ENCODE data around the gene FNDC3B.

The FNDC3B gene

DNA sequence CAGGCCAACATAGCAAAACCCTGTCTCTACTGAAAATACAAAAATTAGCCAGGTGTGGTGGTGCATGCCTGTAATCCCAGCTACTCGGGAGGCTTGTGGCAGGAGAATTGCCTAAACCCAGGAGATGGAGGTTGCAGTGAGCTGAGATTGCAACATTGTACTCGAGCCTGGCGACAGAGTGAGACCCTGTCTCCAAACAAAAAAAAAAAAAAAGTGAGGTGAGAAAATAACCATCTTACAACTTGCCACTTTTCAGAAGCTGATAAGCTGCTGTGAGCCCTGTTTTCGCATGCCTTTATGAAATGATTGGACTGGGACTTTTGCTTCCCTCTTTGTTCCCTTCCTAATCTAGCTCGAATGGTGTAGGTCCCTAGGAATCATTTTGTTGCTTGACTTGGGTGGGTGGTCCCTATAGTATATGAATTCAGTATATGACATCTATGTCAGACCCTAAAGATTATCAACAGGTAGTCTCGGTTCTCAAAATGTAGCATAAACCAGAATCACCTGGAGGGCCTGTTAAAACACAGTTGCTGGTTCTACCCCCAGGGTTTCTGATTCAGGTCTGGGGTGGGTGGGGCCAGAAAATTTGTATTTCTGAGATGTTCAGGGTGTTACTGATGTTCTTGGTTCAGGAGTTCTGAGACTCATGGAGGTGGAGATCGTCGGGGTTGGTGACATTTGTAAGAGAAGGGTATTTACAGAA, 107.9 kb downstream of the FNDC3B start:
- DNase-seq (ENCODE audit: low read depth in 3 of 3, low spot score in 1 of 3), result no peak

DNA sequence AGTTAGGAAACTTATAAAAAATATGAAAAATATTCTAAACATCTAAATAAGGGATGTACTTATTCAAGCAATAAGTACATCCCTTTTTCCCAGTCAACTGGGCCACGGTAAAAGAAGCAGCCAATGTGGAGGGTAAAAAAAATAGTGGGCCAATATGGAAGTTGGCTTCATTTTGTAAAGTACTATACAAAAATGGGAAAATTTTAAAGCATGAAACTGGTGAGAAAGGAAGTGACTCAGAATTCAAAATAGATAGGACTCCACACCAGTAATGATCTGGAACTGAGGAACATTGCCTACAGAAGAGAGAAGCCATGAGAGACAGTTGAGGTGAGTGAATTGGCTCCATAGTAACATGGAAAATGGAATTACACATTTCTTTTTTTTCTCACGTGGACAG, 108.9 kb downstream of the FNDC3B start:
- no peak for DNase-seq (ENCODE audit: low read depth in 3 of 3, low spot score in 1 of 3)

DNA sequence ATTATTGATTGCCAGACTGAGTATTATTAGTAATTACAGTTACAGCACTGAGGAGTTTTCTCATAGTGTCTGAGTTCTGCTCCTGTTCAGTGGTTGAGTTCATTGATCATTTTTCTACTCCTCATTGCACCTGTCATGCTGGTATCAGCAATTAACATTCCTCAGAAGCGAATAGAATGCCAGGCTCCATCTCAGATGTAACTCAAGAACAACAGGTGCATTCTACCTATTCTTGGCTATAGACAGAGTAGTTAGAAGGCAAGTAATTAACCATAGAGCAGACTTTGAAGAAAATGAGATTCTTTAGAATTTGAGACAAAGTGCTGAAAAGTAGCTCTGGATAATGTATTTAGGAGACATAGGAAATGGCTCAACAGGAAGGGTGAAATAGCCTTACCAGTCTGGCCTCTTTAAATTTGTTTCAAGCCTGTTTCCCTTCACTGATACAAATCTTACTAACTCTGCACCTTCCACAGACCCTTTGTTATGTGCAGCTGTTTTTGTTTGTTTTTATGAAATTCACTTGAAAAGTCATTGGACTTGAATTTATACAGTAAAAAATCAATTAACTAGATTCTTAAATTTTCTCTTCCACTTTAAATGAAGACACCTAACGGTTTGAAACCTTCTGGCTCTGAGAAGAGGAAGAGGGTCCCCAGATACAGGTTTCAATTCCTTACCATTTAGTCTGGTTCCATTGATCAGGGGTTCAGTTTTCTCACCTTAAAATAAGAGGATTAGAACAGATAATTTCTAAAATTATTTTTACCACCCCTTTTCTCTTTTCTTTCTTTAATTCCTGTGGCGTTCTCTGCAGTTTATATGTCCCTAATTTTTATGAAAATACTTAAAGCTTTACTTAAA, 109.6 kb downstream of the FNDC3B start:
- DNase-seq (ENCODE audit: low read depth in 3 of 3, low spot score in 1 of 3), result no peak

DNA sequence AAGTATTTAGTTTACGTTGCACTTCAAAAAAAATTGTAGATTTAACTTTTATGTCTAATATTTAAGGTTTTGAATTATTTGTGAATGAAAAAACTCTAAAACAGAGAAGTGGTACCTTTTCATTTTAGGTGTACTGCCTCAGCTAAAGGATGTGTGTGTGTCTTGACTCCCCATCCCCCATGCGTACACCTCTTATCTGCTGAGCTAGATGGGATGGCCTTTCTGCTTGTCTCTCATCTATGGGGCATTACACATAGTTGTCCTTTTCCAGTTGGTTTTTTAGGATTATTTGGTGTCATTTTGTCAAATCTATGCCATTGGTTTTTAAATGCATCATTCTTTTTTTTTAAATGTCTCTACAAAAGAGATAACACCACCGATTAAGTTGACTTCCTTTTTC, 110.9 kb downstream of the FNDC3B start:
- DNase-seq (ENCODE audit: low read depth in 3 of 3, low spot score in 1 of 3), result no peak

DNA sequence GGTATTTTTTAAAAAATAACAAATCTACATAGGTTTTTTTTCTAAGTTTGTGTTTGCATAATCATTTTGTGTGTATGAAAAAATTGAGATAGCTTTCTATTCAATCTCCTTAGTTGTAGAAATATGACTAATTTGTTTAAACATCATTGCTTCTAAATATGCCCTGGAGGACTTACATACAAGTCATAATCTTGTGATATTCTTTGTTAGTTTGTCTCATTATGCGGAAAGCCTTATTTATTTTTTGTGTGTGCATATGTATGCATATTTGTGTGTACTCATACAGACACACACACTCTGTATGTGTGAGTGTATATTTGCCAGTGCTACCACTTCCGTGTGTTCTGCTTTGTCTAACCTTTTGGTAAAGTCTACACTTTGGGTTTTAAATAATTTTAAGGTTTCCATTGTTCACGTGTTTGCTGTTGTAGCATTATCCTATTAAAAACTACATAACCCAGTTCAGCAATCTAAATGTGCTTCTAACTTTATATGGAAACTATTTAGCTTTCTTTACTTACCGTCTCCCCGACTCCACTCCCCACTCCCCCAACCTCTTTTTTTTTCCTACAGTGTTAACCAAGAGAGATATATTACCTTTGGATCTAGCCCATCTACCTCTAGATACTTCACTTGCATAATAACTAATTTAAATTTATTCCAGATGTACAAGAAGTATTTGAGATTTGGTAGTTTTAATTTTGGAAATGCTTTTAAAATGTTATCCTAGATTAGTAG, 111.7 kb downstream of the FNDC3B start:
- no peak for DNase-seq (ENCODE audit: low read depth in 3 of 3, low spot score in 1 of 3)

DNA sequence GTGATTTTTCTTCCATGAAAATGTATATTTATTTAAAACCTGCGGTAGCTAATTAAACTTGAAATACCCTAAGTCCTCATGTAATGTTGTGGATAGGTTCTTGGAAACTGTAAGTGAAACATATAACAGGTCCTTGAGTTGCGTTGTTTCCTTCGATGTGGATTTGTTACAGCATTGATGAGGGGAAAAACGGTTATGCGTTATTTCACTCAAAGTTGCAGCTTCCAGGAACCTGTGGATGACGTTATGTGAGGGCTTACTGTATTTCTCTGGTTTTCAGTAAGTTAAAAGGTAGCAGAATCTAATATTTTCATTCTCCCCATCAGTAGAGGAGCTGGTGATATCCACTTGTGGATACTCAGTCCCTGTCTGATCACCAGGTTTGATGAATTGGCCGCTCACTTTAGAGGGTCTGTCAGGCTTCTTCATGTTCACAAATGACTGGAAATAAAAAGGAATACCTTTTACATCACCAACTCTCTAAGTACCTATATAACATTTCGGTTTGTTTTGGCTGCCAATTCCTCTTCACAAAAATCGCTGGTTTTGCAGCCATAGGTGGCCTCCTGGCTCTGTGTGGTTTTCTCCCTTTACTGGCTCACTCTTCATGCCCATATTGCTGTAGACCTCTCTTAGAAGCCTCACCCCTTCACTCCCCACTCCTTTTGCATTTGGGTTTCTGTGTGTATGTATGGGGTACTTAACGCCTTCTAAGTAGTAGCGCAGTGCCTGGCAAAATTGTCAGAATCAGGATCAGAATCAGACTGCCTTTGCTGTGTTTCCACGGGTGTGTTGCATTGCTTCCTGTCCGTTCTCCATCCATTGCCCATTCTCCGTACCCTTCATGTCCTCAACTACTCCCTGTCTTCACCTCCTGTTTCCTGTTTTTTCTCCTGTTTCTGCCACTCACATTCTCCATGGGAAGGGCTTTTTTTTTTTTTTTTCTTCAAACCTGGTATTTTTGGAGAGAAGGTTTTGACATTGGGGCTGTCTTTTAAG, 112.6 kb downstream of the FNDC3B start:
- no peak for DNase-seq (ENCODE audit: low read depth in 3 of 3, low spot score in 1 of 3)

DNA sequence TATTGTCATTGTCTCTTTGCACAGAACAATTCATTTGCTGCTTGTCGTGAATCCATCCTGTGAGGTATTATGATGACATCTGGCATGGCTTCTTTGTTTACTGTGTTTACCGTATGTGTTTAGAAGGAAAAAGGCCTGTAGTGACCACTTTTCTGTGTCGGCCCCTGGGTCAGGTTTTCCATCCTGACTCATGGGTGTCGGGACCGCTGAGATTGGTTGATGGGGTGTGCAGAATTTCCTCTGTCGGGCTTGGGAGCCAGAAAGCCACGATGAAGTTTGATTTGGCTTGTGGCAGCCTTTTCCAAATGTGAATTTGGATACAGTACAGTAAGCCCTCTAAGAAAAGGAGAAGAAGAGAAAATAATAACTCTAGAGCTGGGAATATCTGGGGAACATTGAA, 113.5 kb downstream of the FNDC3B start:
- no peak for DNase-seq (ENCODE audit: low read depth in 3 of 3, low spot score in 1 of 3)

DNA sequence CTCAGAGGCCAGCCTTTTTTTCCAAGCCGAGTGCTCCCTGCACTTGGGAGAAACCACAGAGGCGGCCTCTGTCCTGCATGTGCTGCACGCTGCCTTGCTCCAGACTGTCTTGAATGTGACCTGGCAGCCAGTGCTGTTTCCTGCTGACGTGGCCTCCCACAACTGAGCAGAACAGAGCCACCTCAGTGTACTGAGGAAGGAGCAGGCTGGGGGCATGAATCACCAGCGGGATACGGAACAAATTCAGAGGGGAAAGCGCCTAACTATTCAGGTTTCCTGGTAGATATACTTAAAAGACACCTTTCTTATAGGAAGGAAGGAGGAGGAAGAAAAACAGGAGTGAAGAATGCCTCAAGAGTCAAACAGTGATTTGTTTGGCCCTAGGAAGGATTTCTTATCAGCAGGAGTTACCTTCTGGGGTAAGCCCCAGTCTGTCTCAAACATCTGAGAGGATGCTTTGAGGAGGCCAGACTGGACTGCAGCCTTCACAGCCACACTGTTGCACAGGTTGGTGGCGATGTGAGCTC, 114.0 kb downstream of the FNDC3B start:
- DNase-seq (ENCODE audit: low read depth in 3 of 3, low spot score in 1 of 3), result no peak

DNA sequence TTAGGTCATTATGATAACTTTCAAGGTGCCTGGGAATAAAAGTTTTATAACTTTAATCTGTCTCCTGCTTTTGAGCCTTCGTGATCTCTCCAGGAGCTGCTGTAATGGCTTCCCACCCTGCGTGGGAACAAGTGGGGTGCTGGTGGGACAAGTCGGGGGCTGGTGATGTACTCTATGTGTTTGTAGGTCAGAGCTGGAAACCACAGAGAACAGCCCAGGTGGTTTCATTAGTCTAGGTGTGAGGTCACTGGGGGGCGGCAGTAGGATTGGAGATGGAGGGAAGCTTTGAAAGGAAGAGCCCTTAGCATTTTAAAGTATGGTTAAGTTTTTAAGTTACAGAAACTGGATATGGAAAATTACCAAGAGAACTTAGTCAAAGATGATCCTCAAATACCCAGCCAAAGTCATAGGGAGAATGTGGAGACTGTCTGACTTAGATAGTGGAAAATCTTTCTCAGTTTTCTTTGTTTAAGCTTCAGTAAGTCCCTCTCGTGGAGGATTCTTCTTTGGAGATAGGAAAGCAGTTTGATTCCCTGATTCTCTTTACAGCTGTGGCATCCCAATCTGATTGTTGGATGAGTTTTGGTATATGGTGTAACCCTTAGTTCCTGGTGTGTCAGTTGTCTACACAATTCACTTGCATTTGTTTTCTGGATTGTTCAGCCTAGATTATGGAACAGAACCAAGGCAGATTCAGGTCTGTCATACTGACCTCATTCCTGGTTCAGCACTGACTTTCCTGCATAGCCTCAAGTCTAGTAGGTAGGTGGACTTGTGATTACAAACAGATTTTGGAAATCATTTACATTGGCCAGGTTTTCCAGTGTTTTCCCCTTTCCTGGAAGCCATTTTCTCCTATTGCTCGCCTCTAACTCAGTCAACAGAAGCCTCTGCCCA, 115.6 kb downstream of the FNDC3B start:
- DNase-seq (ENCODE audit: low read depth in 3 of 3, low spot score in 1 of 3), result no peak

DNA sequence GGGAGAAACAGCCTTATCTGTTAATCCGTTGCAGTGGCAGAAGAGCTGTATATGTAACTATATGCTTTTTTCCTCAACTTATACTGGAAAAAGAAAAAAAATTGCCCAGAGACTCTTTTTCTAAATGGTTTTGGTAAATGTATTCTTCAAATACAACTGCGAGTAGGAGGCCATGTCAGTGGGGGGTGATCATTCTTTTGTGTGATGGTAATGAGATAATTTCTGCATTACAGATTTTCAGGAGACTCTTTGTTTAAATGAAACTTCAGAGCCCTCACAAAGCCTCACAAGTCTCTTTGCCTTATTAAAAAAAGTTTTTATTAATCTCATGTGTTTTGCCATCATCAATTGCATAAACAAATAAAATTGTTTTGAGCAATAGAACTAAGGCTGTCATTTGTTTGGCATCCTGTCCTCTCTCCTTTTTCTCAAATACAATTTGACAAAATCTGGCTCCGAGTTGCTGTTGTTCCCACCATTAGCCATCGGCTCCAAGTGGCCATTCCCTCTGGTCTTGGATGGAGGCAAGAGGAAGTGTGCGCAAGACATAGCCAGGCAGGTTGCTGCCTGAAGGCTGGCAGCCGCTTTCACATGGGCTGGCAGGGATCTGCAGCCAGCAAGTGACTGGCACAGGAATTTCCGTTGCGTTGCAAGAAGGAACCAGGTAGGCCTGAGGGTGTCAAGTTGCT, 116.7 kb downstream of the FNDC3B start:
- no peak for DNase-seq (ENCODE audit: low read depth in 3 of 3, low spot score in 1 of 3)

DNA sequence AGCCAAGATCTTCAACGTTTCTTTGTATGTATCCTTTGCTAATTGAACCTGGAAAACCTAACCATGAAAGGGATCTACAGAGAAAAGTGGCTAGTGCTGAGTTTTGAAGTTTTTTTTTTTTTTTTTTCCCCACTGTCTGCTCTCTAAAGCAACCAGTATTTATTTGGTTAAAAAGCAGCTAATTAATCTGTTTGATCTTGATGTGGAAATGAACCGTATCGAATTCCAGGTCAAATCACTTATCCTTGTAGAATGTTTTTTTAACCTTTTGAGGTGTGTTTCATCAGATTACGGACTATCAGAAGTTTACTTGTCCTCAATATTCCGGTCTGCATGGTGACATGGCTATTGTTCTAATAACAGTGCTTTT, 117.2 kb downstream of the FNDC3B start:
- DNase-seq (ENCODE audit: low read depth in 3 of 3, low spot score in 1 of 3), result no peak

DNA sequence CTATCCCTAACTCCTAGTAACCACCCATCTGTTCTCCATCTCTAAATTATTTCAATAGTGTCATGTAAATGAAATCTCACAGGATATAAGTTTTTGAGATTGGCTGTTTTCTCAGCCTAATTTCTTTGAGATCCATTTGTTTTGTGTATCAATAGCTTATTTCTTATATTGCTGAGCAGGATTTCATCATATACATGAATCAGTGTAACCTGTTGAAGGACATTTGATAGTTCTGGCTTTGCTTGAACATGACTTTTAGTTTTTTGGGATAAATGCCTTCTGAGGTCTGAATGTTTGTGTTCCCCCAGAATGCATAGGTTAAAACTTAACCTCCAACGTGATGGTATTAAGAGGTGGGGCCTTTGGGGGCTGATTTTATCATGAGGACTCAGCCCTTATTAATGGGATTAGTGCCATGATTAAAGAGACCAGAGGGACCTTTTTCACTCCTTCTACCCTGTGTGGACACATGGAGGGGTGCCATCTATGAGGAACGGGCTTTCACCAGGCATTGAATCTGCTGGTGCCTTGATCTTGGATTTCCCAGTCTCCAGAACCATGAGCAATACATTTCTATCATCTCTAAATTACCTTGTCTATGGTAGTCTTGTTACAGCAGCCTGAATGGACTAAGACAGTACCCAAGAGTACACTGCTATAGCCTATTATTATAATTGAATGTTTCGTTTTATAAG, 118.3 kb downstream of the FNDC3B start:
- no peak for DNase-seq (ENCODE audit: low read depth in 3 of 3, low spot score in 1 of 3)

DNA sequence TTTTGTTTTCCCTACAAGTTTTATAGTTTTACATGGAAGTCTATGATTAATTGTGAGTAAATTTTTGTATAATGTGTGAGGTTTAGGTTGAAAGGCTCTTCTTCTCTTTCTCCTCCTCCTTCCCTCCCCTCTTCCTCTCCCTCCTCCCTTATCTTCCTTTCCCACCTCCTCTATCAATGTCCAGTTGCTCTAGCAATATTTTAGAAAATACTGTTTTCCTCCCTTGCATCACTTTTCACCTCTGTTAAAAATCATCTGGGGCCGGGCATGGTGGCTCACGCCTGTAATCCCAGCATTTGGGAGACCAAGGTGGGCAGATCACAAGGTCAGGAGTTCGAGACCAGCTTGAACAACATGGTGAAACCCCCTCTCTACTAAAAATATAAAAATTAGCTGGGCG, 119.4 kb downstream of the FNDC3B start:
- no peak for DNase-seq (ENCODE audit: low read depth in 3 of 3, low spot score in 1 of 3)

DNA sequence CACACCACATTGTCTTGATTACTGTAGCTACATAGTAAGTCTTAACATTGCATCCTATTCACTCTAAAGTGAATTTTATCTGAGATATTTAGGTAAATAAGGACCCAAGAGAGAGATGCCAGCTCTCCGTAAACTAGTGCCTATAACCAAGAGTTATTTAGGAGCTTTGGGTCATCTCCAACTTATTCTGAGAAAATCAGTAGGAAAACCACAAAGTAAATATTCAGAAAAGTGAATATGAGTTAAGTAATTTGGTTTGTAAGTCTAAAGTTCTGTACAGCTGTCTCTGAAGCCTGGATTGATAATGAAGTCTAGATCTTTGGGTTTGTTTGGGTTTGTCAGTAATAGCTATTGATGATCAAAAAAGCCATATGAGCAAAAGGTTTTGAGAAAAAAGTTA, 120.0 kb downstream of the FNDC3B start:
- no peak for DNase-seq (ENCODE audit: low read depth in 3 of 3, low spot score in 1 of 3)

DNA sequence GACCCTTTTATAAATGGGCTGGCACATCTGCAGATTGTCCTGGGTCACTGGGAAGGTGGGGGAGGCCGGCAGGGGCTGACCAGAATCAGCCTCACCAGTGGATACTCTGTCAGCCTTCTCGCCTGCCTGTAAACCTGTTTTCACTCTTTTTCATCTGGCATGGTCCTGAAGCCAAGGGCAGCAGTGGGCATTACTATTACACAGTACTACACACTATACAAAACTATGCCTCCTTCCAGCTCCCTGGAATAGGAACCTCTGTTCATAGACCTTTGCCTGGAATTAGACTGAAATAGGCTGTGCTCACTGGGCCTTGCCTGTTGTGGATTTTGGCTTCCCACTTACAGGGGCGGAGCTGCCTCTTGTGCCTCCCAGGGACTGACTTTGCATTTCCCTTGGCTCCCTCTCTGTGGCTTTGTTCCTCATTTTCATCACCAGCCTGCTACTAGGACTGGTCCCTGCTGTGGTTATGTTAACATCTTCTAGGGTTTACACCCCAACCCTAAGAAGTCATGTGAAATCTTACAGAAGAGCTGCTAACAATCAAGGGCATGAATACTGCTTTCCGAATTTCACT, 120.7 kb downstream of the FNDC3B start:
- no peak for DNase-seq (ENCODE audit: low read depth in 3 of 3, low spot score in 1 of 3)

DNA sequence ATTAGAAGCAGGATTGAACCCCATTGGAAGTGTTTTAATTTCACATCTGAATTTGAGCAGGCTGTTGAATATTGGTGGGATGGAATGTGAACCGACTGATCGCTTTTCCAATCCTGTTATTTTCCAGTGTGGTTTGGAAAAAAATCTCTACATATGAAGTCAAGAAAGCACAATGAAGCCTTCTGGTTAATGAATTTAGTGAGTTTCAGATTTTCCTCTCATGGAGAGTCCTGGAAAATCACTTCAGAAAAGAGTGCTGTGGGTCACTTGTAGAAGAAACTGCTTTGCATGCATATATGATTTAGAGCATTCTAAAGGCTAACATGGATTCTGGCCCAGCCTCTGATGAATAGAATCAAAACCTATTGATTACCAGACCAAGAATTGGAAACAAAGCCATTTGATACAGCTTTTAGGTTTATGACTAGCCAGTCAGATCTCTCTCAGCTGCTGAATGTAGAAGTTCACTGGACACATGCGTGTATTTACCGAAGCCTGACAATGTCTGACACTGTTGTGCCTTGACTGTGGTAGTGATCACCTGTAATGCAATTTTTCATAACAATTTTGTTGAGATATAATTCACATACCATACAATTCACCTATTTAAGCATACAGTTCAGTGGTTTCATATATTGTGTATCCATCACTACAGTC, 121.9 kb downstream of the FNDC3B start:
- no peak for DNase-seq (ENCODE audit: low read depth in 3 of 3, low spot score in 1 of 3)

DNA sequence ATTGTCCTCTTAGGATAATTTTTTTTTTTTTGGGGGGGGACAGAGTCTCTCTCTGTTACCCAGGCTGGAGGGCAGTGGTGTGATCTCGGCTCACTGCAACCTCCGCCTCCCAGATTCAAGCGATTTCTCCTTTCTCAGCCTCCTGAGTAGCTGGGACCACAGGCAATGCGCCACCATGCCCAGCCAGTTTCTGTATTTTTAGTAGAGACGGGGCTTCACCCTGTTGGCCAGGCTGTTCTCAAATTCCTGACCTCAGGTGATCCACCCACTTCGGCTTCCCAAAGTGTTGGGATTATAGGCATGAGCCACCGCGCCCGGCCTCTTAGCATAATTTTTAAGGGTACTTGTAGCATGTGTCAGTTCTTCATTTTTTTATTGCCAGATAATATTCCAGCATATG, 122.6 kb downstream of the FNDC3B start:
- DNase-seq (ENCODE audit: low read depth in 3 of 3, low spot score in 1 of 3), result no peak

DNA sequence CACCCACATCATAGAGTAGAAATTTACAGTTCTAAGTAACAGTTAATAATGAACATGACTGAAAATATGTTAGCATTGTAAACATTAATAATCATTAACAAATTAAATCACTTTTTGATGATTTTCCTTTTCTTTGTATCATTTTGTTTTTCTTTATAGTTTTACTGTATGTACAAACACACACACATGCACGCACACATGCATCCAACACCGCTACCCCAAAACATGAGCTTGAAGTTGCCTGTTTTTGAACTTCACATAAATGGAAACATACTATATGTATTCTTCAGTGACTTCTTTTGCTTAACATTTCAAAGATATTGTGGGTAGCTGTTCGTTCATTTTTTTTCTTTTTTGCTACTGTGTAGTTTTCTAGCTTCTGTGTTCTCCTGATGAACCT, 123.9 kb downstream of the FNDC3B start:
- no peak for DNase-seq (ENCODE audit: low read depth in 3 of 3, low spot score in 1 of 3)
